Activated naive CD4-positive, alpha-beta T cell treated with anti-CD3 and anti-CD28 coated beads, Interleukin-2, amount 10 ng/mL, durations not matched to agents 7 days and 5 days (primary cell): ENCODE results near the gene MAP2K5.
A peak's percentile ranks its signal among the peaks of the same experiment; 100 is the strongest.

ENCODE experiments used
- CTCF ChIA-PET: fragments of 350-600 bp; sonication (Branson Sonifier 250); formaldehyde crosslinking; loops from one replicate; lab custom pipeline; 2021; ENCODE audit warnings: antibody characterized with exemption; lab: Charles Lee
- DNase-seq: peaks from one replicate; pipeline ENCODE4 v3.0.0-alpha.2; 2020
- H3K27ac Mint-ChIP-seq: one replicate; pipeline ENCODE4 v1.8.0; 2021; ENCODE audit warnings: mild to moderate bottlenecking, moderate library complexity, mixed read lengths
- H3K27me3 Mint-ChIP-seq: one replicate; pipeline ENCODE4 v1.8.0; 2021; ENCODE audit warnings: mild to moderate bottlenecking, mixed read lengths
- H3K36me3 Mint-ChIP-seq: one replicate; pipeline ENCODE4 v1.8.0; 2021; ENCODE audit warnings: mixed read lengths
- H3K4me1 Mint-ChIP-seq: one replicate; pipeline ENCODE4 v1.8.0; 2021; ENCODE audit warnings: mixed read lengths
- H3K4me3 Mint-ChIP-seq: one replicate; pipeline ENCODE4 v1.8.0; 2021; ENCODE audit warnings: mild to moderate bottlenecking, moderate library complexity, mixed read lengths
- H3K9me3 Mint-ChIP-seq: one replicate; pipeline ENCODE4 v1.8.0; 2021; ENCODE audit warnings: mixed read lengths

The MAP2K5 gene

DNA sequence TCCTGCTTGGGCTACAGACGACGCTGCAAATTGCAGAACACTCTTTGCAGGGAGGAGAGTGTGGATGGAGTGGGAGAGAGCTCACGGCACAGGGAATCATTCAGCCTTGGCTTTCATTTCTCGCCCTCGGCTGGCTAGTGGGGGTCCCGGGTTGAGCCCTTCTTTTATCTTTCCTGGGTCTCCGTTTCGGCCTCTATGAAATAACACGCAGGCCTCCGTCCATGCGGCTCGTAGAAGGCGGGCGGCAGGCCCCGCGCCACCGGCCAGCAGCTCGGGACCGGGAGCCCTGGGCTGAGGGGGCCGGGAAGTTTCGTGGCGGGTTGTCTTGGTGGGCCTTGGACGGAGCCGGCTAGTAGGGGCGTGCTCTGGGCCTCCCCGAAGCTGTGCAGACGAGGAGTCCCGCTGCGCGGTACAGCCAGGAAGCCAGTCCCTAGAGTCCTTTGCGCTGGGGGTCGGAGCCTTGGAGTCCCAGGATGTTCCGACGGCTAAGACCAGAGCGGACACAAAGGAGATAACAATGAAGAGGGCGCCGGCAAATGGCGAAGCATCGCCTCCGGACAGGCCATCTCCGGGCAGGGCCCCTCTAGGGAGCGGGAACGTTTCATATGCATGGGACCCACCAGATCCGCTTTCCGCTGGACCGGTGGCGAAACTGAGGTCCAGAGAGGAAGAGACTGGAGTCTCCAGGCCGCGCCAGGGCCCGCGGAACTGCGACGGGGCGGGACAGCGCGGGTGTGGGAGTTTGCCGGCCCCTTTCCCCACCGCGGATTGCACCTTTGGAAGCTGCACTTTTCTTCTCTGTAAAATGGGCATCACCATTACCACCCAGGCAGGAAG lies 293.0 kb downstream of the MAP2K5 start:
- Mint-ChIP-seq H3K36me3 (peaks cover 1% of the 10 kb centered on the region), H3K27me3 (peaks cover 89% of the 10 kb centered on the region), H3K9me3 (no peaks in the 10 kb centered on the region), H3K4me1 (peaks cover 56% of the 10 kb centered on the region), H3K27ac (peak overlapping the region; percentile 4), H3K4me3 (peak overlapping the region; percentile 63)
- DNase-seq: no peak
- CTCF ChIA-PET: interaction anchor here (0.6 to 4.2 kb wide), 9 partner anchors 11 to 889 kb away, joined by 3 to 35 read pairs (median 6); partner anchors contain the start of gene SKOR1

DNA sequence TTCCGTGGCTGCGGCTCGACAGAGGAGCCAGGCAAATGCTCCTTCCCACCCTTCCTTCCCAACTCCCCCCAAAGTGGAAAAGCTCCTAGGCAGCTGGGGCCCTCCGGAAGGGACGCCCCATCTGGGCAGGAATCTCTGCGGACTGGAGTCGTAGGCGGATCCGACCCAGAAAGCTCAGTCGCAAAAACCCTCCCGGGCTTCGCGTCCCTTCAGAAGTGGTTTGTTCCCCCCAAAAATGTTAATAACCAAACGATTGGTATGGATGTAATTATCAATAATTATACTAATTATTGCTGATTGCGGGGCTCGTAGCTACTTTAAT lies 293.6 kb downstream of the MAP2K5 start:
- Mint-ChIP-seq H3K27ac (no peak overlapping the region), H3K27me3 (peaks cover 85% of the 10 kb centered on the region), H3K4me3 (peak overlapping the region; percentile 63), H3K36me3 (peaks cover 1% of the 10 kb centered on the region), H3K4me1 (peaks cover 58% of the 10 kb centered on the region), H3K9me3 (no peaks in the 10 kb centered on the region)
- DNase-seq: no peak
- CTCF ChIA-PET: interaction anchor here (0.9 to 4.2 kb wide), 8 partner anchors 12 to 890 kb away, joined by 3 to 35 read pairs (median 6); partner anchors contain the start of gene SKOR1

DNA sequence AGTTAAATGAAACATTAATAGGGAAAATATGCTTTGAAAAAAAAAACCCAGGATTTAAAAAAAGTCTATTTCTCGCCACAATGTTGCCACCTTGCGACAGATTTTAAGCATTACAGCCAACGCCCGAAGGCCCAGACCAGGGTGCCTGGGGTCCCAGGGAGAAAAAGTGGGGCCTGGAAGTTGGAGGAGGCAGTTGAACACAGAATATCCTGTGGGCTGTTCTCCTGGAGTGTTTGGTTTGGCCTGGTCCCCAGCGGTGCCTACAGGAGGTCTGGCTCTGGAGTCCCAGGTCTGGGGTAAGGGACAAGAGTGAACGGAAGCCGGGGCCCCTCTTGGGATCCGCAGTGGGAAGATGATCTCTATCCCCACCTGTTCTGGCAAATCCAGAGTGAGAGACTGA lies 294.0 kb downstream of the MAP2K5 start:
- CTCF ChIA-PET: interaction anchor here (0.9 to 4.2 kb wide), 9 partner anchors 12 to 890 kb away, joined by 3 to 35 read pairs (median 6); partner anchors contain the start of gene SKOR1
- Mint-ChIP-seq H3K4me1 (peaks cover 62% of the 10 kb centered on the region), H3K9me3 (no peaks in the 10 kb centered on the region), H3K27ac (peak overlapping the region; percentile 7), H3K27me3 (peaks cover 84% of the 10 kb centered on the region), H3K4me3 (peak overlapping the region; percentile 63), H3K36me3 (peaks cover 1% of the 10 kb centered on the region)
- peak; percentile 69 for DNase-seq

DNA sequence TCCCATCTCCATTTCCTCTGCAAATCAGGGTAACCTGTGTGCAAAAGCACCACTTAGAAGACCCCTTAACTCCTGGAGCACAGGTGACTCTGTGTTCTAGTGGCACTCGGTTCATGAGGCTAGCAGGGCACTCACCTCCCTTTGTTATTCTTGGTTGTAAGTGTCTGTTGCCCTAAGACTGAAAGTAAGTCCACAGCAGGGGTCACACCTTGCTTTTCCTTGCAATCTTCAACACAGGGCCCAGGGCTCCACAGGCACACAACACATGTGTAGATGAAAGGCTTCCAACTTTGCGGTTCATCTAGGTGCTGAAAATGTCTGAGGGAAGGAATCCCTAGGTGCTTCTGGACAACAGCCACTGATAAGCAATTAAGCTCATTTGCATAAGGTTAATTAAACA lies 294.5 kb downstream of the MAP2K5 start:
- Mint-ChIP-seq H3K27ac (no peak overlapping the region), H3K4me3 (no peak overlapping the region), H3K4me1 (peaks cover 66% of the 10 kb centered on the region), H3K27me3 (peaks cover 79% of the 10 kb centered on the region), H3K36me3 (peaks cover 1% of the 10 kb centered on the region), H3K9me3 (no peaks in the 10 kb centered on the region)
- CTCF ChIA-PET: interaction anchor here (0.6 to 4.2 kb wide), 7 partner anchors 53 to 382 kb away, joined by 3 to 35 read pairs (median 6); no protein-coding TSS in a partner anchor
- DNase-seq: no peak

DNA sequence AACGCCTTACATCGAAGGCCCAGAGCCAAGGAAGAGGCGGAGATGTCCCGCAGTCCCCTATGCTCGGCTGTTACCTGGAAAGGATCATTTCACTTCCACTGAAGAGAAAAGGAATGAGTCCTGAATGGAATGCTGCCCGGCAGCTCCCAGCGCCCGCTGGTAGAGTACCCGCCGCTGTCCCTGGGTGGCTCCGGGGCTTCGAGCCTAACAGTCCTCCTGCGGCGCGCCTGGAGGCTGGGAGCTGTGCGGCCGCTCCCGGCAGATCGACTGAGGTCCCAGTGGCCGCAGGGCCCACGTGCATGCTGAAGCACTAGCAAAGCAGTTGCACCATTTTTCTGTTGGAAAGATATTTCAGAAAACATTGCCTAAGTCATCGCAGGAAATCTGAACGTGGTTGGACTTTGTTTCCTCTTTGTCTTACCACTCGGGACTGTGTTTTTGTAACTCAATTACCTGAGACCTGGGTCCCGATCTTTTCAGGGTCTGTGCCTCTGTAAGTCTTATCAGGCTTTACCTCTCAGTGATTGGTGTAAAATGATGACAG lies 296.4 kb downstream of the MAP2K5 start:
- Mint-ChIP-seq H3K27me3 (peaks cover 60% of the 10 kb centered on the region), H3K36me3 (peaks cover 1% of the 10 kb centered on the region), H3K27ac (peak overlapping the region; percentile 76), H3K4me3 (peak overlapping the region; percentile 38), H3K4me1 (peaks cover 57% of the 10 kb centered on the region), H3K9me3 (no peaks in the 10 kb centered on the region)
- CTCF ChIA-PET: no interaction called here
- DNase-seq: no peak

DNA sequence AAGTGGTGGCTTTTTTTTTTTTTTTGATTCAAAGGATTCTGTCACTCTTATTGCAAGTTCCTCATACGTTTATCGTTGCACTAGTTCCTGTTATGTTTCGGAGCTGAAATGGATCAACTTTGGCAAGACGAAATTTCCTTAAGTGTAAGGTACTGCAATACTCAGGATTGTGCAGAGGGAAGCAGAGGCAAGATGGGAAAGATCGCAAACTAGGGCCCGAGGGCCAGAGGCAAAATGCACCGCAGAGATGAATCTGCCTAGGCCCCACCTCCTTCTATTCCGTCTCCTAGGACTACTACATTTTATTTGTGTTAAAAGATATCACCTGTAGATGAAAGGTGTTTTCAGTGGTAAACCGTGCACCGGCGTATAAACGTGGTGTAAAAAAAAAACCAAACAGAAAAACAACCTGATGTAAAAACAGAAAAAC lies 297.0 kb downstream of the MAP2K5 start:
- DNase-seq: peak; percentile 50
- CTCF ChIA-PET: no interaction called here
- Mint-ChIP-seq H3K36me3 (peaks cover 1% of the 10 kb centered on the region), H3K27ac (peak overlapping the region; percentile 96), H3K9me3 (no peaks in the 10 kb centered on the region), H3K4me3 (peak overlapping the region; percentile 81), H3K27me3 (peaks cover 53% of the 10 kb centered on the region), H3K4me1 (peaks cover 51% of the 10 kb centered on the region)

DNA sequence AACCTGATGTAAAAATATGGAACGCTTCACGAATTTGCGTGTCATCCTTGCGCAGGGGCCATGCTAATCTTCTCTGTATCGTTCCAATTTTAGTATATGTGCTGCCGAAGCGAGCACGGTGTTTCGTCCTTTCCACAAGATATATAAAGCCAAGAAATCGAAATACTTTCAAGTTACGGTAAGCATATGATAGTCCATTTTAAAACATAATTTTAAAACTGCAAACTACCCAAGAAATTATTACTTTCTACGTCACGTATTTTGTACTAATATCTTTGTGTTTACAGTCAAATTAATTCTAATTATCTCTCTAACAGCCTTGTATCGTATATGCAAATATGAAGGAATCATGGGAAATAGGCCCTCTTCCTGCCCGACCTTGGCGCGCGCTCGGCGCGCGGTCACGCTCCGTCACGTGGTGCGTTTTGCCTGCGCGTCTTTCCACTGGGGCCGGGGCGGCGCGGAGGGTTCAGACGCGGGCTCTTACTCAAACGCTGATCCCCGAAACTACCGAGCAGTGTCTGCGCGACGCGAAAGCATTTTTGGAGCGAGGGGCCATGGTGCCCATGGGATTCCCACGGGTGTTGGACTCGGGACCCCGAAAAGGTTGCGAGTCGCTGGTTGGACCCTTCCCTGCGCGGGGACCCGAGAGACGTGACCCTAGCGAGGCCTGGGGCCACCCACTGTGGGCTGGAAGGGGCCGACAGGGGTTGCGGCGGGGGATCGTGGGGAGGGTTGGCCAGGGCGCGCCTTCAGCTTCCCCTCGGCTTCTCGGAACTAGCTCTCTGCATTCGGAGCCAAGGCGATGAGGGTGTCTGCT lies 297.6 kb downstream of the MAP2K5 start, which contains the start of gene RNU6-1:
RNU6-1 (minus strand) TSS at position 117 of the 820 bp plus-strand sequence.
- no peaks in the 10 kb centered on the region for H3K9me3 Mint-ChIP-seq
- peaks cover 1% of the 10 kb centered on the region for H3K36me3 Mint-ChIP-seq
- H3K27me3 Mint-ChIP-seq: peaks cover 47% of the 10 kb centered on the region

DNA sequence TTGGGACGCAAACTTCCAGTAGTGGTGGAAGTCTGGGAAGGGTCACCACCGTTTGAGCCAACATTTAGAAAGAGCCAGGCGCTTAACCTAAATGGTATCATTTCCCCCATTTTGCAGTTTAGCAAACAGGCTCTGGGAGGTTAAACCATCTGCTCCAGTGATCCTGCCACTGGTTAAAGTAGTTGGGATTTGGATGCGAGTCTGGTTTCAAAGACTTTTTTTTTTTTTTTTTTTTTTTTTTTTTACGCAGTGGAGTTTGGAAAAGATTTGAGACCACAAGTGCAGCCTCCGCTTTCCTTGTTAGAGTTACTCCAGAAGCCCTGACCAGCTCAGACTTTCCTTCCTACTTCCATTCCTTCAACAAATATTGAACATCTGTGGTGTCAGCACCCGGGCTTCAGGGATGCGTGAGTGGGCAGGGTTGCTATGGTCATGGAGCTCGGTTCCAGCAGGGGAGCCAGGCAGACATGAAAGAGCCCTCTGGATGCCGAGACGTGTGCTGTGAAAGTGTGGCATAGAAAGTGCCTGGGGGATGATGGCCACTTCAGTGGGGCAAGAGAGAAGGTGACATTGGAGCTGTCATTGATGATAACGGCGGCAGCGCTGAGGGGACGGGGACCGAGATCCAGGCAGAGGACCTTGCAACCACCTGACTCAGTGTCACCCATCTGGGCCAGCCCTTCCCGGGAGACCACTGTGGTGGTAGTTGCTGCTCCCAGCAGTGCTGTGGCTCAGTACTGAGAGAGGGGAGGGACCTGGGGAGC lies 298.4 kb downstream of the MAP2K5 start:
- H3K27me3 Mint-ChIP-seq: peaks cover 39% of the 10 kb centered on the region
- peaks cover 1% of the 10 kb centered on the region for H3K36me3 Mint-ChIP-seq
- H3K27ac Mint-ChIP-seq: peak overlapping the region; percentile 96
- DNase-seq: no peak
- CTCF ChIA-PET: interaction anchor here (1.5 kb wide), 1 partner anchor 389 kb away, joined by 6 read pairs; the partner anchor contains the start of gene CLN6
- peak overlapping the region; percentile 81 for H3K4me3 Mint-ChIP-seq
- no peaks in the 10 kb centered on the region for H3K9me3 Mint-ChIP-seq
- H3K4me1 Mint-ChIP-seq: peaks cover 38% of the 10 kb centered on the region

More for the DNA sequence above, 297.6 kb downstream of the MAP2K5 start, which contains the start of gene RNU6-1:
- Mint-ChIP-seq H3K27ac (peak within 1 kb of the TSS; percentile 96), H3K4me1 (peaks cover 46% of the 10 kb centered on the region), H3K4me3 (peak within 1 kb of the TSS; percentile 81)
- DNase-seq: peak; percentile 97
- CTCF ChIA-PET: interaction anchor here (1.5 kb wide), 1 partner anchor 390 kb away, joined by 6 read pairs; the partner anchor contains the start of gene CLN6

DNA sequence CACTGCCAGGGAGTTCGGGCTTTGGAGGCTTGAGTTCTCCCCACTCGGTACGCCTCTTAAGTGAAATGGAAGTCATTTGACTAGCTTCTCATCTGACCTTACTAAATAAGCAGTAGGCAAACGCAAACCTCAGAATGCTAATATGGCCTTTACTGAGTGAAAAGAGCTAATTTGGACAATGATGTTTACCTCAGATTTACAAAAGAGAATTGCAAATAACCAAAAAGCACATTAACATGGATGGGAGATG lies 298.9 kb downstream of the MAP2K5 start:
- Mint-ChIP-seq H3K27ac (peak overlapping the region; percentile 96), H3K4me3 (peak overlapping the region; percentile 81), H3K4me1 (peaks cover 33% of the 10 kb centered on the region), H3K36me3 (peaks cover 1% of the 10 kb centered on the region), H3K9me3 (no peaks in the 10 kb centered on the region), H3K27me3 (peaks cover 34% of the 10 kb centered on the region)
- CTCF ChIA-PET: interaction anchor here (1.5 kb wide), 1 partner anchor 389 kb away, joined by 6 read pairs; the partner anchor contains the start of gene CLN6
- DNase-seq: no peak

DNA sequence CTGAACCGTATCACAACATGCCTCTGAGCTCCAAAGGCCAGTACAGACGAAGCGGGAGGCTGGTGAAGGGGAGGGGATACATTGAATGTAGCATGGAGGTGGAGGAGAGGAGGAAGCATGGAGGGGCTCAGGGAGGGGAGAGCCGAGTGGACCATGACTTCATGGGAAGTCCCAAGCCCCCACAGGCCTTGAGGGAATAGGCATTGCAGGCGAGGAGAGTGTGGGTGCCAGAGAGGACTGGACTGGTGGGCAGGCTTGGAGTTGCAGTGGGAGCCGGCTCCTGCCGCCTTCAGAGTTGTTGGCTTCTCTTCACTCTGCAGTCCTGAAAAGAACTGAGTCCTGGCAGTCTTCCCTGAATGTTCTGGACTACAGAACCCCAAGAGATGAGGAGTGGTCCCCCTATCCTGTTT lies 300.6 kb downstream of the MAP2K5 start:
- no peak overlapping the region for H3K4me3 Mint-ChIP-seq
- CTCF ChIA-PET: no interaction called here

DNA sequence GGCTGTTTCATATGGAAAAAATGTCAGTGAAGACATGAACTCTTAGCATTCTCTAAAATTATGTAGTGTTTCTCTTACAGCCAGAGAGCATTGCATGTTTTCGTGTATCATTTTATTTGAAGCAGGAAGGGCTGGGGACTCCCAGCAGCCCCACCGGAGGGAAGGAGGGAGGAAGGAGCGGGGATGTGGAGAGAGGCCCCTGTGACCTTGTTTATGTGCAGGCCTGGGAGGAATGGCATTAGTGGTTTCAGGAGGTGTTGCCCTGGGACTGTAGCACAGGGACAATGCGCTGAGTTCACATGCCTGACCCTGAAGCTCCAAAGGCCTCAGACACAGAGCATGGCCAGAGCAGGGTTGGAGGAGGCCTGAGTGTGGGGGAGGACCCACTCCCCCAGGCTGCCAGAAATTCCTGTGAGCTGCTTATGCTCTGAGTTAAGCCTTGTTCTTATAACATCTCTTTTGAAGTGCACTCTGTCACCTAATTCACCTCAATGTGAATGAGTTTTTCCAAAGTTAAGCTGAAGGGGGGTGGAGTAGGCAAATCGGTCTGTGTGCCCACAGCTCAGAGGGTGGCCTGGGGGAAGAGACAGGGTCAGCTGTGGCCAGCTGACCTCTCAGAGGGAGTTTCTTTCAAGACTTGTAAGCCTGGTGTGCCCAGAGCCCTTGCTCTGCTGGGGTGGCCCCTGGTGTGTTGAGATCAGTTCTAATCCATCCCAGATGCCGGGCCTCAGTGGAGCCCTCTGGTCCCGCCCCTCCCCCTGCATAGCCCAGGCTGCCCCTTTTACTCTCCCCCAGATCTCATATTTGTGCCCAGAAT lies 301.3 kb downstream of the MAP2K5 start:
- Mint-ChIP-seq H3K36me3 (peaks cover 1% of the 10 kb centered on the region), H3K27me3 (peaks cover 11% of the 10 kb centered on the region), H3K4me1 (peaks cover 22% of the 10 kb centered on the region), H3K4me3 (no peak overlapping the region), H3K9me3 (no peaks in the 10 kb centered on the region), H3K27ac (no peak overlapping the region)
- DNase-seq: no peak
- CTCF ChIA-PET: no interaction called here

More for the DNA sequence above, 300.6 kb downstream of the MAP2K5 start:
- Mint-ChIP-seq H3K27ac (no peak overlapping the region), H3K4me1 (peaks cover 28% of the 10 kb centered on the region), H3K36me3 (peaks cover 1% of the 10 kb centered on the region), H3K27me3 (peaks cover 18% of the 10 kb centered on the region), H3K9me3 (no peaks in the 10 kb centered on the region)
- no peak for DNase-seq

DNA sequence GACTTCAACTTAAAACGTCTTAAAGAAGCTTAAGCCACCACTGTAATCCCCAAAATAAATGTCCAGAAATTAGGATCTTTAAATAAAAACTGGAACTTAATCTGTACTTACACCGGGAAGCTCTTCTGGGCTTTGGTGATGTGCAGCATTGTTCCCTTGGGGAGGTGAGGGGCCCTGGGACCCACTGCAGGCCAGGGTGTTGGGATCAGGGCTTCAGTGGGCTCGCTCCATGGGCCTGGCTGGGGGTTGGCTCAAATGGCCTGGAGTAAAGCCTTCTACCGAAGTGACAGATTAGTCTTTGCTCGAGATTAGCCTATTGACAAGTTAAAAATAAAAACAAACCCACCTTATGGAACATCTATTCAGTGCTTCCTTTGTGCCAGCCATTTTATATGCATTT lies 303.5 kb downstream of the MAP2K5 start:
- Mint-ChIP-seq H3K4me3 (no peak overlapping the region), H3K4me1 (peaks cover 12% of the 10 kb centered on the region), H3K36me3 (no peaks in the 10 kb centered on the region), H3K27me3 (peaks cover 8% of the 10 kb centered on the region), H3K9me3 (no peaks in the 10 kb centered on the region), H3K27ac (no peak overlapping the region)
- DNase-seq: no peak
- CTCF ChIA-PET: no interaction called here

DNA sequence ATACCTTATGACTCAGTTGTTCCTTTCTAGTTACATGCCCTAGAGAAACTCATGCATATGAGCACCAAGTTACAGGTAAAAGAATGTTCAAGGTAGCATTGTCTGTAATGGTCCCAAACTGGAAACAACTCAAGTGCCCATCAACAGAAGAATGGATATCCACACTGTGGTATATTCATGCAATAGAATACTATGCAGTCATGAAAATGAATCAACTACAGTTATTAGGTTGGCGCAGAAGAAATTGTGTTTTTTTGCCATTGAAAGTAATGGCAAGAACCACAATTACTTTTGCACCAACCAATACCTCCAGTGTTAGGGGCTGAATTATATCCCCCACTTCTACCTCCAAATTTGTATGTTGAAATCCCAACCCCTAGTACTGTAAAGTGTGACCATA lies 307.0 kb downstream of the MAP2K5 start:
- Mint-ChIP-seq H3K27me3 (peaks cover 9% of the 10 kb centered on the region), H3K27ac (no peak overlapping the region), H3K36me3 (no peaks in the 10 kb centered on the region), H3K4me1 (peaks cover 2% of the 10 kb centered on the region), H3K9me3 (no peaks in the 10 kb centered on the region), H3K4me3 (no peak overlapping the region)
- no peak for DNase-seq
- CTCF ChIA-PET: no interaction called here
